MM.1S (cell line): Measurements from ENCODE around the gene ATXN10.

Experiments
- CTCF ChIP-seq: fragments of 300-600 bp; sonication (generic); IDR thresholded peaks from 2 replicates; pipeline ENCODE4 v1.5.1; 2016; ENCODE audit warnings: antibody characterized with exemption, low read length, mixed read lengths
- EZH2 ChIP-seq: fragments of 300-600 bp; sonication (generic); optimal IDR thresholded peaks from 2 replicates; pipeline ENCODE3; 2017; ENCODE audit warnings: low read depth, mild to moderate bottlenecking, antibody characterized with exemption, low read length, mixed read lengths

GRCh38 chr22:45838305-45838887, 166.8 kb downstream of the ATXN10 start:
- TF ChIP-seq CTCF (no peak), EZH2 (no peak)
